Smooth muscle cell of the brain vasculature (primary cell): ENCODE measurements around the gene ZNF280C.
"Not testable (repeated sequence)": the region's sequence is repeated elsewhere in the genome, so short reads cannot be mapped to it uniquely, and the experiment has no call there.

Experiments used
- DNase-seq: peaks from one replicate; pipeline ENCODE4 v3.0.0-alpha.2; 2012; ENCODE audit warnings: low read depth, low spot score

ZNF280C gene, protein sequence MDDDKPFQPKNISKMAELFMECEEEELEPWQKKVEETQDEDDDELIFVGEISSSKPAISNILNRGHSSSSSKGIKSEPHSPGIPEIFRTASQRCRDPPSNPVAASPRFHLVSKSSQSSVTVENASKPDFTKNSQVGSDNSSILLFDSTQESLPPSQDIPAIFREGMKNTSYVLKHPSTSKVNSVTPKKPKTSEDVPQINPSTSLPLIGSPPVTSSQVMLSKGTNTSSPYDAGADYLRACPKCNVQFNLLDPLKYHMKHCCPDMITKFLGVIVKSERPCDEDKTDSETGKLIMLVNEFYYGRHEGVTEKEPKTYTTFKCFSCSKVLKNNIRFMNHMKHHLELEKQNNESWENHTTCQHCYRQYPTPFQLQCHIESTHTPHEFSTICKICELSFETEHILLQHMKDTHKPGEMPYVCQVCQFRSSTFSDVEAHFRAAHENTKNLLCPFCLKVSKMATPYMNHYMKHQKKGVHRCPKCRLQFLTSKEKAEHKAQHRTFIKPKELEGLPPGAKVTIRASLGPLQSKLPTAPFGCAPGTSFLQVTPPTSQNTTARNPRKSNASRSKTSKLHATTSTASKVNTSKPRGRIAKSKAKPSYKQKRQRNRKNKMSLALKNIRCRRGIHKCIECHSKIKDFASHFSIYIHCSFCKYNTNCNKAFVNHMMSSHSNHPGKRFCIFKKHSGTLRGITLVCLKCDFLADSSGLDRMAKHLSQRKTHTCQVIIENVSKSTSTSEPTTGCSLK

DNA sequence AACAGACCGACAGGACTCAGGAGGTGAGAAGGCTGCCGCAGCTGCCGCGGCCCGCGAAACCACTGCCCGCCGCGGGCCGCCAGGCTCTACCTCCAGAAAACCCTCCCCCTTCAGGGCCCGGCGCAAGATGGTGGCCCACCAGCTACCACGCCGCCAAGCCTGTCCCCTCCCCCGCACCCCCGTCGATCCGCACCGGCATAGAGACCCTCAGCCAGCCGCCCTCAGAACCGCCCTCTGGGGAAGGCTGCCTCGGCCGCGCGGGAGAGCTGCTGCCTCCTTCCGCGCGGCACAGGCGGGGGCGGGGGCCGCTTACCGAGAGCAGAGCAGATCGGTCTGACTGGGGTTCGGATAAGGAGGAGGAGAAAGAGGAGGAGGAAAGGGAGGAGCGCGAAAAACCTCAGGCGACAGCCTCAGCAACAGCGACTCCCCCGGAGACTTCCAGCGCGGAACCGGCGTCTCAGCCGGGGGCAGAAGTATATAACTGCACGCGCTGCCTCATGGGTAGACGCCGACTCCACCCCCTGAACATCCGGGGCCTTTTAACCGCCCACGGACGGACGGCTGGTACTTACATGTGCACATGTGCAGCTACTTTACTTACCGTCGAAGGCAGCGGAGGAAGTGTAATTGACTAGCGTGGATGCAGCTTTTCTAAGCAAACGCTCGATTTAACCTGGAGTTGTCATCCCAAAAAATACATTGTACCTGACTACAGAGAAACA, at the start of gene ZNF280C:
TSS of gene ZNF280C (minus strand) at position 451 of the 722 bp plus-strand sequence. CDS start 8,450 bp downstream, outside the sequence.
- peak; percentile 52 for DNase-seq

DNA sequence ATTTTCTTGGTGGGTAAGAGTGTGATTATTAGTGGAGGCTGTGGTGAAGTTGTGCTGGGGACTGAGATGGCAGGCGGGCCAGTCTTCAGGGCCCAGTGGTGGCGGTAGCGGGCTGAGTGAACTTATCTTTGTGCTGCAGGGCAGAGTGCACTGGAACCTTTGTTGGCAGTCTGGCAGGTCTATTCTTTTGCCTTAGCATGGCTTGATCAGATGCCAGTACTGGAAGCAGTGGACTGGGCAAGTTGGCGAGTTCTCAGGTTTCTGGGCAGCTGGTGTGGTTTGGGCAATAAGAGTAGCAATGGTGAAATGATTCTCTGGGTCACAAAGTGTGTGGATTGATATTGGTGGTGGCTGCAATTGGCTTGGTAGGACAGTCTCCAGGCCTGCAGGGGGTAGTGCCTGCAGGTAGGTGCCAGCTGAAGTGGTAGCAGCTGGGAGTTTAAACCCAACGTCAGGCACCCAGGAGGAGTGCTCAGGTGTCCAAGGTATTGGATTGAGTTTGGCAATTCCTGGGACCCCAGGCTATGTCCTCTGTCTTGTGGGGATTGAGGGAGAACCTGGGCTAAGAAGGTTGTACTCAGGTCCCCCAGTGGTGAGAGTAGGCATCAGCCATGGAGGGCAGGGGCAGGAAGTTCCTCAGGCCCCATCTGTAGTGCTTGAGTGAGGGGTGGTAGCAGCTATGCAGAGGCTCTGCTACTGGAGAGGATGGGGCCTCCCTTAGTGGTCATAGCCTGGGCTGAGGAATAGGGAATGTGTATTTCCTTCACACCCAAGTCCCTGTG, 36.1 kb upstream of the ZNF280C start:
- no peak for DNase-seq

- no peak for DNase-seq
These were observed 33.3 kb upstream of the ZNF280C start for GRCh38 chrX:130301977-130302376.

DNA sequence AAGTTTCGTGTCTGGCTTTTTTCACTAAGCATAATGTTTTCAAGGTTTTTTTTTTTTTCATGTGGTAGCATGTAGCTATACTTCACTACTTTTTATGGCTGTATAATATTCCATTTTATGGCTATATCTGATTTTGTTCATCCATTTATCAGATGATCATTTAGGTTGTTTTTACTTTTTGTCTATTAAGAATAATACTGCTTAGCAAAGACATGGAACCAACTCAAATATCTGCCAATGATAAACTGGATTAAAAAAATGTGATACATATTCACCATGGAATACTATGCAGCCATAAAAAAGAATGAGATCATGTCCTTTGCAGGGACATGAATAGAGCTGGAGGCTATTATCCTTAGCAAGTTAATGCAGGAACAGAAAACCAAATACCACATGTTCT, 32.7 kb upstream of the ZNF280C start:
- no peak for DNase-seq

DNA sequence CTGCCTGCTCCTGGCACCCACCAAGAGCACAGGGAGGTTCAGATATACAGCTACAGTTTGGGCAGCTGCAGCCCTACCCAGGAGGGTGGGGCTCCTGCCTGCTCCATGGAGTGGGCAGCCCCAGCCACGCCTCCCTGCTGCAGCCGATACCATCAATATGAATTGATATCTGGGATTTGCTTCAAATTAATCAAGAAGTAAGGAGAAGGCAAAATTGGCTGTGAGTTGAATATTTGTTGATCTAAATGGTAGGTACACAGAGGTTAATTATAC, 31.2 kb upstream of the ZNF280C start:
- no peak for DNase-seq

DNA sequence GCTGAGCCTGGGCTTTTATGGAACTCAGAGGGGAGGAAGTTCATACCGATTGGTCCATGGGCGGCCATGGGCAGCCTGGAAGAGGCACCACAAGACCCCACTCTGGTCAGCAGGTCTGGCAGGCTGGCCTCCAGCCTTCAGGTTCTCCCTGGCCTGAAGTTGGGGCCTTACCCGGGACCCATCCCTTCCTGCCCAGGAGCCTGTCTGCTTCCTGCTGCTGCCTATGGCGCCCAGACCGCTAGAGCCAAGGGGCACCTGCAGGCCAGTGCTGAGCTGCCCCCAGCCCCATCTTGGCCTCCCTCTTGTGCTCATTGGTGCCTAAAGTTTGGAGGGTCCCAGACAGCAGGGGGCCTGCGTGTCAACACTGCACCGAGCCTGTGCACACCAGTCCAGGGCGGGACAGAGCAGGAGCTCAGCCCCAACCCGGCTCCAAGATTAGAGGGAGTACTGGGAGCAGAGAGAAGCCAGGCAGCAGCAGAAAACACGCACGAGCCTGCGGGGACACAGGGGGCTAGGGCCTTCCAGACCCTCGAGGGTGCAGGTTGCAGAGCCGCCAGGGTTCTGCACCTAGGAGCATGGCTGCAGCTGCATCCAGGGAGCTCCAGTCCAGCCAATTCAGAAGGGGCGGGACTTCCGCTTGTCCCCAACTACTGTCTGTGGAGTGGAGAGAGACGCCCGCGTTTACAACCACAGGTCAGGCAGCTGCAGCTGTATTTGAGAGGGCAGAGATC, 30.7 kb upstream of the ZNF280C start:
- no peak for DNase-seq

- peak; percentile 3 for DNase-seq
These were observed 28.0 kb upstream of the ZNF280C start for GRCh38 chrX:130296743-130297142.

- DNase-seq: no peak
These were observed 27.6 kb upstream of the ZNF280C start for GRCh38 chrX:130296297-130296678.

- DNase-seq: no peak
These were observed 27.0 kb upstream of the ZNF280C start for GRCh38 chrX:130295519-130296296.

- DNase-seq: no peak
These were observed 18.5 kb upstream of the ZNF280C start for GRCh38 chrX:130287071-130287770.

DNA sequence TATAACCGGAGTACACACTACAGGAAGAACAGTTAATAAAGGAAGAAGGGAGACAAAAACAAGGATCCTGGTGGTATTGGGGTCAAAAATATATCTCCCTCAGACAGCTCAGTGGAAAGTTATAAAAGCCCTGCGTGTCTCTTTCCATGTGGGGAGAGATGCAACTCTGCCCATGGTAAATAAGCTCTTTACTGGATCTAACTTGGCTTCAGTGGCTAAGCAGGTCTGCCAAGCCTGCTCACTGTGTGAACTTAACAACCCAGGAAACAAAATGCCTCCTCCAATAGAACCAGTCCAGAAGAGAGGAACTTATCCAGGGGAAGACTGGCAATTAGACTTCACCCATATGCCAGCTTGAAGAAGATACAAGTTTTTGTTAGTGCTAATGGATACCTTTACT, 17.0 kb upstream of the ZNF280C start:
- DNase-seq: no peak

DNA sequence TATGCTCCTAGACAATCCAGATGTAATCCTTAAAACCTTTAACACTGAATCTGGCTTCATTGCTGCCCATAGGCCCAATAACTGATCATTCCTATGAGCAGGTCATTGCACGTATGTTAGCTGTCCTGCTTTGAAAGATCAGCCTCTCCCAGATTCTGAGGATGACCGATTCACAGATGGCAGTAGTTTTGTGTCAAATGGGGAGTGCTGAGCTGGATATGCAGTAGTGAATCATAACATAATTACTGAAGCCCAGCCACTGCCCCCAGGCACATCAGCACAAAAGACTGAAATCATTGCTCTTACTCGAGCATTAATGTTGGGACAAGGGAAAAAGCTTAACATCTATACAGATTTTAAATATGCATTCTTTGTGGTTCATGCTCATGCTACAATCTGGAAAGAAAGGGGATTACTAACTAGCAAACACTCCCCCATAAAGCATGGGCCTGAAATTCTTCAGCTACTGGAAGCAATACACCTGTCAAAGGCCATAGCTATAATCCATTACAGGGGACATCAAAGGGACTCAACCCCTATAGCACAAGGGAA, 16.4 kb upstream of the ZNF280C start:
- DNase-seq: no peak

- no peak for DNase-seq
These were observed 13.5 kb upstream of the ZNF280C start for GRCh38 chrX:130282151-130282550.

DNA sequence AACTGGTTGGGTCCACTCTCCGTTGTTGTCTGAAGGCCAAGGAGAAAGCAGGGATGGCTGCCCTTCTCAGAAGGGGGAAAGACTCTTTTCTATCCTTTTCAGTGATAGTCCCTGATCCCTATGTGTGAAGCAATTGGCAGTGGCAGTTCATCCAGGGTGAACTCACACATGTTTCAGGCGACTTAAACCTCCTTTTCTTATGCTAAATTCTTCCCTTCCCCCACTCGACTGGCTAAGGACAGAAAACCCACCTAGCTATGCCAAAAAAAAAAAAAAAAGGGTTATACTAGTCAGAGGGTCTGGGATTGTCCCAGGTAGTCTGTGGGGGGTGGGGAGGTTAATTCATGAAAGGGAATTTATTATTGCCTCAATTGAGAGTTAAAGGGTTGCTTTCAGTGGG, 12.2 kb upstream of the ZNF280C start:
- DNase-seq: no peak

DNA sequence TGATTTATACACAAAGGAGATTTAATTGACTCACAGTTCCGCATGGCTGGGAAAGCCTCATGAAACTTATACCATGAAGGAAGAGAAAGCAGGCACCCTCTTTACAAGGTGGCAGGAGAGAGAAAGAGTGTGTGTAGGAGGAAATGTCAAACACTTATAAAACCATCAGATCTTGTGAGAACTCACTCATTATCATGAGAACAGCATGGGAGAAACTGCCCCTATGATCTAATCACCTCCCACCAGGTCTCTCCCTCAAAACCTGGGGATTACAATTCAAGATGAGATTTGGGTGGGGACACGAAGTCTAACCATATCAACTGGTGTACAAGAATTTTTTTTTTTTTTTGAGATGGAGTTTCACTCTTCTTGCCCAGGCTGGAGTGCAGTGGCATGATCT, 3.6 kb upstream of the ZNF280C start:
- DNase-seq: not testable (repeated sequence)

DNA sequence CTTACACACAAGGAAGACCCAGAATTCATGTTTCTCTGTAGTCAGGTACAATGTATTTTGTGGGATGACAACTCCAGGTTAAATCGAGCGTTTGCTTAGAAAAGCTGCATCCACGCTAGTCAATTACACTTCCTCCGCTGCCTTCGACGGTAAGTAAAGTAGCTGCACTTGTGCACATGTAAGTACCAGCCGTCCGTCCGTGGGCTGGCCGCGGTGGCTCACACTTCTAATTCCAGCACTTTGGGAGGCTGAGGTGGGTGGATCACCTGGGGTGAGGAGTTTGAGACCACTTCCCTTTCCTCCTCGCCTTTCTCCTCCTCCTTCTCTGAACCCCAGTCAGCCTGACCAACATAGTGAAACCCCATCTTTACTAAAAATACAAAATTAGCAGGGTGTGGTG, 692 bp upstream of the ZNF280C start:
- not testable (repeated sequence) for DNase-seq

DNA sequence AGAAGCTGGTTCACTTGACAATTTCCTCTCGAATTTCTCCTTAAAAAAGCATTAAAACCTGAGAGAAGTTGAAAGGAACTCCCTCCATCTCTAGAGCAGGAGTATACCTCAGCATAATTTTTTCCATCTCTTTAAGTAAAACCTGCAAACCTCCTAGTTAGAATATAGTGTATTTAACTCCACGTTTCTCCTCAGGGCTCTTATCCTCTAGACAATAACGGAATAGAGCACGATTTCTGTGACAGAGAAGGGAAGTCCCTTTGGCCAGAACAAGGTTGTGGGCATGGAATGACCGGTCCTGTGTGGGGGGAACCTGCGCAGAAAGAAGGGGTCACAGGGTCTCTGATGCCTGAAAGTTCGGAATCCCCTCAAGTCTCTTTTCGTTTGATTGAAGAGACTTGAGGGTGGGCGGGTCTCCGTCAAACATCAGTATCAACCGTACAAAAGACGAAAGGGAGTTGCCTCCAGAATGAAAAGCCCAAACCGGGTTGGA, 697 bp downstream of the ZNF280C start:
- DNase-seq: no peak

- DNase-seq: no peak
These were observed 4.1 kb downstream of the ZNF280C start for GRCh38 chrX:130264573-130264972.

DNA sequence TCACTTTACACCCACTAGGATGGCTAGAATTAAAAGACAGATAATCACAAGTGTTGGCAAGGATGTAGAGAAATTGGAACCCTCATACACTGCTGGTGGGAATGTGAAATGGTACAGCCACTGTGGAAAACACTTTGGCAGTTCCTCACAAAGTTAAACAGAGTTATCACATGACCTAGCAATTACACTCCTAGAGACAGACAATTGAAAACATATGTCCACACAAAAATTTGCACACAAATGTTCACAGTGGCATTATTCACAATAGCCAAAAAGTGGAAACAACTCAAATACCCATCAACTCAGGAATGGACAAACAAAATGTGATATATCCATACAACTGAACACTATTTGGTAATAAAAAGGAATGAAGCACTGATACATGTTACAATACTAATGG, 5.7 kb downstream of the ZNF280C start:
- no peak for DNase-seq
